Heart right ventricle (tissue), 16 donors: ENCODE results near the gene WWOX. TPM values are rescaled to one million over a fixed set of nuclear protein-coding genes. Genes with fewer than 3 reads are reported as not detected.

ENCODE experiments used
- ATAC-seq, 8 donors: fragments of 200-7000 bp; cut with Tn5 transposase; one replicate each; pipeline ENCODE4 v1.9.1; 2020; ENCODE audit warnings: mild to moderate bottlenecking in 8 of 8, moderate library complexity in 8 of 8, moderate number of reproducible peaks in 1 of 8
- DNase-seq, 2 donors: peaks; one replicate each; pipeline ENCODE4 v3.0.0-alpha.2; 2020
- H3K27ac ChIP-seq, 10 donors: fragments of 200-600 bp; sonication (generic) in 2 of 10; one replicate each; pipeline versions ENCODE4 v1.5.0 to v1.8.0; 2020 to 2022; ENCODE audit warnings: mild to moderate bottlenecking in 3 of 10
- H3K27me3 ChIP-seq, 7 donors: fragments of 200-600 bp; one replicate each; pipeline ENCODE4 v1.8.0; 2021 to 2022; ENCODE audit warnings: mild to moderate bottlenecking in 2 of 7
- H3K36me3 ChIP-seq, 9 donors: fragments of 200-600 bp; sonication (generic) in 1 of 9; one replicate each; pipeline versions ENCODE4 v1.5.0 to v1.8.0; 2020 to 2022; ENCODE audit warnings: mild to moderate bottlenecking in 2 of 9
- H3K4me1 ChIP-seq, 9 donors: fragments of 200-600 bp; sonication (generic) in 1 of 9; one replicate each; pipeline versions ENCODE4 v1.5.0 to v1.8.0; 2020 to 2022; ENCODE audit warnings: mild to moderate bottlenecking in 4 of 9
- H3K4me3 ChIP-seq, 10 donors: fragments of 200-600 bp; sonication (generic) in 2 of 10; one replicate each; pipeline versions ENCODE4 v1.5.0 to v1.8.0; 2020 to 2022; ENCODE audit warnings: mild to moderate bottlenecking in 7 of 10, moderate library complexity in 2 of 10
- H3K9me3 ChIP-seq, 11 donors: fragments of 200-600 bp in 10 of 11; sonication (generic) in 2 of 11; one replicate each; pipeline versions ENCODE4 v1.5.0 to v1.8.0; 2013 to 2022; ENCODE audit warnings: mild to moderate bottlenecking in 2 of 11, control low read depth in 1 of 11, moderate library complexity in 1 of 11
- CTCF ChIP-seq, 9 donors: fragments of 200-600 bp; sonication (generic) in 2 of 9; IDR thresholded peaks; one replicate each; pipeline versions ENCODE4 v1.5.0 to v1.8.0; 2021 to 2022; ENCODE audit warnings: antibody characterized with exemption in 9 of 9, mild to moderate bottlenecking in 5 of 9, moderate library complexity in 1 of 9
- WGBS, 2 donors: extraction: QIAGEN DNeasy Blood & Tissue Kit; methylation state at CpG; one replicate each; pipeline ENCODE4 v1.1.7; 2013; ENCODE audit warnings: inconsistent platforms in 1 of 2; 5-methylcytosine and 5-hydroxymethylcytosine counted together
- intact Hi-C, 10 donors: fragments of 100-400 bp; cut with DNase I; formaldehyde crosslinking; loops; one replicate each; pipeline versions ENCODE4 v1.11.1 to v1.14.2; 2022
- polyA plus RNA-seq, 2 donors: library from polyadenylated mRNA; stranded (reverse); fragments of 200-250 nt; gene quantifications; one replicate each; pipeline ENCODE4 v1.2.3, GENCODE V29; 2013
- total RNA-seq, 10 donors: library from RNA; stranded (reverse); fragmentation: NEBNext Ultra II Directional in 3 of 10; extraction: Animal tissue kit (Norgen Biotek cat#: 25700) in 3 of 10; gene quantifications; one replicate each; pipeline versions ENCODE4 v1.2.1 to v1.2.4, GENCODE V29; 2021 to 2023
- donor health status: Arrhythmogenic right ventricular cardiomyopathy.
- donor health status: ischemic (EF 13 %, LVEDD 7.1; RV severe dilation, severe dysfunction).
- donor health status: healthy with polysubstance abuse.
- donor health status: DM: no; HTN: yes; CAD: no.
- donor health status: DM: no; HTN: no; CAD: no.
- donor health status: ischemic (EF 25% LVEDD 6.9; RV normal size, moderate dysfunction).
- donor health status: ischemic (EF 25% LVEDD 5.7; RV mildly dilated, moderate dysfunction).
- donor health status: healthy.
- donor health status: DM: yes; HTN: yes; CAD: no.
- donor health status: Ischemic cardiomyopathy.
- donor health status: ischemic (EF 35%, LVEDD 5.7; RV mildly dilated, moderate dysfunction).
- donor health status: nonischemic (EF 11% LVEDD 7.7; RV severe dilation, severe dysfunction).
- donor health status: DM: yes; HTN: yes; CAD: no.
- donor health status: PGD.
- donor health status: ischemic (EF 29% LVEDD 5.4; RV normal size, mild dysfunction).
- donor health status: nonischemic (EF 23%, LVEDD 6.1; RV moderate dilation, normal function).

WWOX gene
- total and polyA plus RNA-seq, 12 donors: 4.9 to 15.0 (median 9.9) TPM

- Histone ChIP-seq H3K27me3 (no peaks in the 10 kb centered on the region), H3K27ac (no peak overlapping the region), H3K36me3 (no peaks in the 10 kb centered on the region), H3K4me1 (peaks cover 0 to 20% (median 0%) of the 10 kb centered on the region in 9 donors), H3K4me3 (no peak overlapping the region), H3K9me3 (peaks cover 0 to 8% (median 0%) of the 10 kb centered on the region in 11 donors)
- DNase-seq (no peak), ATAC-seq (no peak)
- no peak for TF ChIP-seq CTCF (IDR thresholded peaks at IDR 0.05)
- intact Hi-C loops: no loop called here
- WGBS, 2 donors: 82 to 90% methylated on average over 8 of the region's 8 CpGs
Measured at GRCh38 chr16:78755751-78756661, 656.6 kb downstream of the WWOX start.

- no peak for DNase-seq
- intact Hi-C loops: no loop called here
- Histone ChIP-seq H3K4me3 (no peak overlapping the region), H3K27me3 (no peaks in the 10 kb centered on the region), H3K4me1 (peaks cover 0 to 6% (median 0%) of the 10 kb centered on the region in 9 donors), H3K9me3 (peaks cover 0 to 8% (median 0%) of the 10 kb centered on the region in 11 donors), H3K36me3 (no peaks in the 10 kb centered on the region), H3K27ac (no peak overlapping the region)
- WGBS, 2 donors: 60 to 61% methylated on average over 2 of the region's 2 CpGs
- ATAC-seq: no peak
- no peak for TF ChIP-seq CTCF (IDR thresholded peaks at IDR 0.05)
Measured at GRCh38 chr16:78759596-78759995, 660.1 kb downstream of the WWOX start.

GRCh38 chr16:78760611-78761010, 661.2 kb downstream of the WWOX start:
- ATAC-seq: no peak
- H3K9me3 ChIP-seq: peaks cover 0 to 8% (median 0%) of the 10 kb centered on the region in 11 donors
- H3K27ac ChIP-seq: no peak overlapping the region
- intact Hi-C loops: loop anchor here in 1 of 10 donors (10.0 kb wide), 1 partner anchor 156 kb away; no protein-coding TSS in a partner anchor
- no peak for TF ChIP-seq CTCF (IDR thresholded peaks at IDR 0.05)
- WGBS, 2 donors: 89 to 92% methylated on average over 5 of the region's 5 CpGs
- no peak for DNase-seq
- no peaks in the 10 kb centered on the region for H3K36me3 ChIP-seq
- H3K4me3 ChIP-seq: no peak overlapping the region
- no peaks in the 10 kb centered on the region for H3K27me3 ChIP-seq
- peaks cover 0 to 6% (median 0%) of the 10 kb centered on the region in 9 donors for H3K4me1 ChIP-seq

- Histone ChIP-seq H3K9me3 (peaks cover 0 to 7% (median 0%) of the 10 kb centered on the region in 11 donors), H3K4me3 (no peak overlapping the region), H3K4me1 (peaks cover 0 to 6% (median 0%) of the 10 kb centered on the region in 9 donors), H3K27ac (no peak overlapping the region), H3K36me3 (no peaks in the 10 kb centered on the region), H3K27me3 (no peaks in the 10 kb centered on the region)
- intact Hi-C loops: loop anchor here in 1 of 10 donors (10.0 kb wide), 1 partner anchor 157 kb away; no protein-coding TSS in a partner anchor
- DNase-seq: no peak
- 92 to 93% methylated on average over 5 of the region's 5 CpGs for WGBS, 2 donors
- no peak for ATAC-seq
- no peak for TF ChIP-seq CTCF (IDR thresholded peaks at IDR 0.05)
Measured at GRCh38 chr16:78761427-78761826, 662.0 kb downstream of the WWOX start.
